GM23338 (cell line): ENCODE measurements around the gene POLR3E. TPM values are rescaled to one million over a fixed set of nuclear protein-coding genes. Genes with fewer than 3 reads are reported as not detected.
A peak's percentile ranks its signal among the peaks of the same experiment; 100 is the strongest.

ENCODE experiments used
- ATAC-seq: fragments of 200-7000 bp; cut with Tn5 transposase; 3 replicates; pipeline ENCODE4 v1.9.1; 2020
- DNase-seq: peaks from one replicate; pipeline ENCODE4 v3.0.0-alpha.2; 2015; ENCODE audit warnings: low spot score
- H2AFZ ChIP-seq: fragments of 200-600 bp; sonication (generic); 2 replicates; pipeline ENCODE4 v1.8.0; 2016; ENCODE audit warnings: antibody characterized with exemption, mild to moderate bottlenecking, moderate library complexity
- H3F3A ChIP-seq: fragments of 200-600 bp; sonication (generic); replicated peaks from 2 replicates; pipeline ENCODE4 v1.8.0; 2017; ENCODE audit warnings: antibody characterized with exemption, mixed run types, low read depth
- H3K27ac ChIP-seq: fragments of 200-600 bp; sonication (generic); 2 replicates; pipeline ENCODE4 v1.6.1; 2016; ENCODE audit warnings: low read depth
- H3K27me3 ChIP-seq: fragments of 200-600 bp; sonication (generic); 2 replicates; pipeline ENCODE4 v1.8.0; 2016; ENCODE audit warnings: mild to moderate bottlenecking, mixed run types, moderate library complexity; ENCODE audit not compliant: insufficient read depth
- H3K36me3 ChIP-seq: fragments of 200-600 bp; sonication (generic); 2 replicates; pipeline ENCODE4 v1.8.0; 2016; ENCODE audit warnings: mild to moderate bottlenecking; ENCODE audit not compliant: insufficient read depth
- H3K4me1 ChIP-seq: fragments of 200-600 bp; sonication (generic); 2 replicates; pipeline ENCODE4 v1.8.0; 2016; ENCODE audit warnings: mild to moderate bottlenecking, moderate library complexity; ENCODE audit not compliant: insufficient read depth
- H3K4me2 ChIP-seq: fragments of 200-600 bp; sonication (generic); 2 replicates; pipeline ENCODE4 v1.7.1; 2017; ENCODE audit warnings: mixed run types
- H3K4me3 ChIP-seq: fragments of 200-600 bp; sonication (generic); 2 replicates; pipeline ENCODE4 v1.6.1; 2016; ENCODE audit warnings: mixed run types
- H3K79me2 ChIP-seq: fragments of 200-600 bp; sonication (generic); replicated peaks from 2 replicates; pipeline ENCODE4 v1.8.0; 2017; ENCODE audit warnings: mild to moderate bottlenecking; ENCODE audit not compliant: insufficient read depth
- H3K9me2 ChIP-seq: fragments of 200-600 bp; sonication (generic); 2 replicates; pipeline ENCODE4 v1.8.0; 2017; ENCODE audit not compliant: insufficient read depth
- H4K20me1 ChIP-seq: fragments of 200-600 bp; sonication (generic); replicated peaks from 2 replicates; pipeline ENCODE4 v1.8.0; 2017; ENCODE audit warnings: mild to moderate bottlenecking; ENCODE audit not compliant: insufficient read depth
- H3K27ac Mint-ChIP-seq: 2 replicates; pipeline ENCODE4 v1.8.0; 2020; ENCODE audit warnings: inconsistent platforms, mild to moderate bottlenecking, moderate library complexity, mixed read lengths
- H3K27me3 Mint-ChIP-seq: 3 replicates; pipeline ENCODE4 v1.8.0; 2022; ENCODE audit warnings: low read depth, mild to moderate bottlenecking, moderate library complexity, mixed read lengths, inconsistent platforms; ENCODE audit not compliant: insufficient read depth, poor library complexity
- H3K36me3 Mint-ChIP-seq: 3 replicates; pipeline ENCODE4 v1.8.0; 2021; ENCODE audit warnings: low read depth, mild to moderate bottlenecking, inconsistent platforms, moderate library complexity, mixed read lengths
- H3K4me1 Mint-ChIP-seq: 3 replicates; pipeline ENCODE4 v1.8.0; 2020; ENCODE audit warnings: mild to moderate bottlenecking, inconsistent platforms, mixed read lengths
- H3K4me3 Mint-ChIP-seq: 3 replicates; pipeline ENCODE4 v1.8.0; 2021; ENCODE audit warnings: moderate library complexity, mild to moderate bottlenecking, inconsistent platforms, mixed read lengths
- H3K9me3 Mint-ChIP-seq: 3 replicates; pipeline ENCODE4 v1.8.0; 2020; ENCODE audit warnings: moderate library complexity, mild to moderate bottlenecking, inconsistent platforms, mixed read lengths
- CREB1 ChIP-seq: fragments of 250-450 bp; sonication (Bioruptor Pico); IDR thresholded peaks from 2 replicates; pipeline ENCODE4 v1.5.0; 2020; ENCODE audit warnings: low read depth, mild to moderate bottlenecking, moderate library complexity
- CTCF ChIP-seq, 2 experiments: fragments of 200-600 bp in 1 of 2; sonication (generic) in 1 of 2; conservative IDR thresholded peaks; 2 replicates each; pipeline versions ENCODE4 v1.5.1 to v1.6.1; 2016 to 2017; ENCODE audit warnings: antibody characterized with exemption in 2 of 2, low read depth in 2 of 2, mild to moderate bottlenecking in 2 of 2, moderate library complexity in 1 of 2
- ETS1 ChIP-seq: IDR thresholded peaks from 2 replicates; pipeline ENCODE4 v1.6.1; 2016; ENCODE audit warnings: antibody characterized with exemption
- EZH2 ChIP-seq: fragments of 200-600 bp; sonication (generic); IDR thresholded peaks from one replicate; pipeline ENCODE4 v1.8.0; 2017; ENCODE audit warnings: antibody characterized with exemption, mild to moderate bottlenecking, low read depth; ENCODE audit not compliant: unreplicated experiment
- EZH2phosphoT487 ChIP-seq: fragments of 200-600 bp; sonication (generic); IDR thresholded peaks from one replicate; pipeline ENCODE4 v1.8.1; 2018; ENCODE audit warnings: antibody characterized with exemption; ENCODE audit not compliant: unreplicated experiment
- JUNB ChIP-seq: IDR thresholded peaks from one replicate; pipeline ENCODE4 v1.6.1; 2016; ENCODE audit warnings: antibody characterized with exemption; ENCODE audit not compliant: unreplicated experiment
- POLR2AphosphoS5 ChIP-seq: IDR thresholded peaks from 2 replicates; pipeline ENCODE4 v1.6.1; 2016; ENCODE audit warnings: antibody characterized with exemption, low read depth
- STAT1 ChIP-seq: IDR thresholded peaks from one replicate; pipeline ENCODE4 v1.6.1; 2016; ENCODE audit warnings: antibody characterized with exemption; ENCODE audit not compliant: unreplicated experiment
- ZNF114 ChIP-seq: fragments of 250-450 bp; sonication (Bioruptor Pico); IDR thresholded peaks from 2 replicates; pipeline ENCODE4 v1.5.0; 2020; ENCODE audit warnings: mild to moderate bottlenecking, moderate library complexity
- ZNF331 ChIP-seq: fragments of 250-450 bp; sonication (Bioruptor Pico); IDR thresholded peaks from 2 replicates; pipeline ENCODE4 v1.5.0; 2020; ENCODE audit warnings: low read depth, mild to moderate bottlenecking, moderate library complexity
- polyA plus RNA-seq: library from polyadenylated mRNA; unstranded; fragments of >200 nt; fragmentation: Nextera tagmentation; extraction: Ambion mirVana; gene quantifications from 2 replicates; pipeline ENCODE4 v1.2.1, GENCODE V29; 2016
- total RNA-seq: library from RNA; depleted of rRNA; stranded (reverse); fragments of >200 nt; shearing (Covaris generic); gene quantifications from 2 replicates; pipeline ENCODE4 v1.2.3, GENCODE V29; 2014
- TF ChIP-seq, protein P1 (sequence below): IDR thresholded peaks from one replicate; pipeline ENCODE4 v1.6.1; 2018; ENCODE audit warnings: antibody characterized with exemption; ENCODE audit not compliant: unreplicated experiment

The POLR3E gene
- total and polyA plus RNA-seq, 2 experiments from 2014 or later: 62.7 to 141 TPM

DNA sequence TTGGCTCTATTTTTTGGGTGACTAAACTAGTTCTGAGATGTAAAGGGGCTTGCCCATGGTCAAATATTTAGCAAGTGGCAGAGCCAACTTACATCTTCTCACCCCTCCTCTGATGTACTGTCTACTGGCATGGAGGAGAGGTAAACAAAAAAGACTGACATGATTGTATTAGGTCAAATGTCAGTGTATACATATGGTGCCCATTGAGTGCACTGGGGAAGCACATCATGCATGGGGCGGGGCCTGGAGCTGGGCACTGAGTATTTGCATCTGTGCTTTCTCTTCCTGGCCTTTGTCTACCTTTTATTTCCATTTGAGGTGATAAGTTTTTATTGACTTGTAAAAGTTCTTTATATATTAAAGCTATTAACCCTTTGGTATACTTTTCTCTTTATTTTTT, 22.3 kb upstream of the POLR3E start:
- Histone ChIP-seq H3K27ac (no peak overlapping the region), H3K4me1 (peaks cover 6% of the 10 kb centered on the region; the same call in 1 of the 2 replicates), H3K4me3 (no peak overlapping the region), H2AFZ (no peak overlapping the region), H3K4me2 (no peak overlapping the region), H3F3A (peaks cover 12% of the 10 kb centered on the region), H3K79me2 (no peaks in the 10 kb centered on the region), H3K27me3 (no peaks in the 10 kb centered on the region), H4K20me1 (peaks cover 3% of the 10 kb centered on the region; the same call in 1 of the 2 replicates), H3K9me2 (no peaks in the 10 kb centered on the region), H3K36me3 (peaks cover 16% of the 10 kb centered on the region; the same call in 1 of the 2 replicates)
- H3K36me3 Mint-ChIP-seq: peaks cover 25% of the 10 kb centered on the region
- no peak overlapping the region for H3K27ac Mint-ChIP-seq
- H3K4me3 Mint-ChIP-seq: no peak overlapping the region
- peaks cover 8% of the 10 kb centered on the region for H3K4me1 Mint-ChIP-seq
- peaks cover under 1% of the 10 kb centered on the region for H3K27me3 Mint-ChIP-seq
- ATAC-seq: no peak
- no peak for DNase-seq
- no peaks in the 10 kb centered on the region for H3K9me3 Mint-ChIP-seq
- TF ChIP-seq JUNB (no peak), POLR2AphosphoS5 (no peak), CTCF (conservative IDR thresholded peaks at IDR 0.05; ENCODE audit: low read depth in 2 of 2) (no peak), EZH2phosphoT487 (no peak), ZNF331 (CRISPR knock-in tag) (no peak), CREB1 (CRISPR knock-in tag) (no peak), ZNF114 (no peak), STAT1 (no peak)
- TF ChIP-seq, protein P1, sequence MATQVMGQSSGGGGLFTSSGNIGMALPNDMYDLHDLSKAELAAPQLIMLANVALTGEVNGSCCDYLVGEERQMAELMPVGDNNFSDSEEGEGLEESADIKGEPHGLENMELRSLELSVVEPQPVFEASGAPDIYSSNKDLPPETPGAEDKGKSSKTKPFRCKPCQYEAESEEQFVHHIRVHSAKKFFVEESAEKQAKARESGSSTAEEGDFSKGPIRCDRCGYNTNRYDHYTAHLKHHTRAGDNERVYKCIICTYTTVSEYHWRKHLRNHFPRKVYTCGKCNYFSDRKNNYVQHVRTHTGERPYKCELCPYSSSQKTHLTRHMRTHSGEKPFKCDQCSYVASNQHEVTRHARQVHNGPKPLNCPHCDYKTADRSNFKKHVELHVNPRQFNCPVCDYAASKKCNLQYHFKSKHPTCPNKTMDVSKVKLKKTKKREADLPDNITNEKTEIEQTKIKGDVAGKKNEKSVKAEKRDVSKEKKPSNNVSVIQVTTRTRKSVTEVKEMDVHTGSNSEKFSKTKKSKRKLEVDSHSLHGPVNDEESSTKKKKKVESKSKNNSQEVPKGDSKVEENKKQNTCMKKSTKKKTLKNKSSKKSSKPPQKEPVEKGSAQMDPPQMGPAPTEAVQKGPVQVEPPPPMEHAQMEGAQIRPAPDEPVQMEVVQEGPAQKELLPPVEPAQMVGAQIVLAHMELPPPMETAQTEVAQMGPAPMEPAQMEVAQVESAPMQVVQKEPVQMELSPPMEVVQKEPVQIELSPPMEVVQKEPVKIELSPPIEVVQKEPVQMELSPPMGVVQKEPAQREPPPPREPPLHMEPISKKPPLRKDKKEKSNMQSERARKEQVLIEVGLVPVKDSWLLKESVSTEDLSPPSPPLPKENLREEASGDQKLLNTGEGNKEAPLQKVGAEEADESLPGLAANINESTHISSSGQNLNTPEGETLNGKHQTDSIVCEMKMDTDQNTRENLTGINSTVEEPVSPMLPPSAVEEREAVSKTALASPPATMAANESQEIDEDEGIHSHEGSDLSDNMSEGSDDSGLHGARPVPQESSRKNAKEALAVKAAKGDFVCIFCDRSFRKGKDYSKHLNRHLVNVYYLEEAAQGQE: no peak

DNA sequence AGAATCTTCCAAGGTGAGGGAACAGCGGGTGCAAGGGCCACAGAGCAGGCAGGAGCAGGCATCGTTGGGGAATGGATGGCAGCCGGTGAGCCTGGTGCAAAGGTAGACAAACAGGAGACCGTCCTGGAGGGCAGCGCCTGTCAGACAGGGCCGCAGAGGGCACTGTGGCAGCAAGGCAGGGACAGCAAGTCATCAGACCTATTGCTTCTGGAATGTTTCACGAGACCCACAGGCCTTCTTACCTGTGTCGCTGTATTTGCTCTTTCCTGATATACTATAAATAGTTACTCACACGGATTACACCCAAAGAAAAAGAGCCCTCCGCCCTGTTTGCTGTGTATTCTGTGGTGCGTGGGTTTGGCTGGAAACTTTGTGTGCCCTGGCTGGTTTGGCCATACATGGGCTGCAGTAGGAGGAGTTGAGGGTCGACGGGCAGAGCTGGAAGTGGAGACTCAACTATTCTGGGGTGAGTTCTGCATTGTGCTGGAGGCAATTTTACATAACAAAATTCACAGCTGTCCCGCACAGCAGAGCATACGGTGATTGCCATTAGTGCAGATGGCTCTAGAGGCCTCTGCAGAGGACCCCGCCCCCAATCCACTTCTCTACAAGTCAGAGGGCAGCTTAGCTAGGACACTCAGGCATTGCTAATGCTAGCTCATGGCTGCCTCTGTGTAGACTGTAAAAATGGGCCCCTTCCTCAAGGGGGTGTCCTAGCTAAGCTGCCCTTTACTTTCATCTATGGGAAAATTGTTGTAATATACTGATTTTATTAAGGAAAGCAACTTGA, 18.6 kb upstream of the POLR3E start:
- H3K27ac Mint-ChIP-seq: peak overlapping the region; percentile 62
- peak; percentile 72 for DNase-seq
- TF ChIP-seq ETS1 (no peak), JUNB (no peak), EZH2 (no peak)

More for the DNA sequence above, 18.6 kb upstream of the POLR3E start:
- peak; percentile 93 for ATAC-seq
- no peaks in the 10 kb centered on the region for H3K79me2 ChIP-seq
- H3F3A ChIP-seq: peaks cover 12% of the 10 kb centered on the region
- Mint-ChIP-seq H3K27me3 (no peaks in the 10 kb centered on the region), H3K36me3 (peaks cover 42% of the 10 kb centered on the region), H3K9me3 (peaks cover 6% of the 10 kb centered on the region; the same call in 2 of the 3 replicates), H3K4me1 (peaks cover 8% of the 10 kb centered on the region), H3K4me3 (no peak overlapping the region)
- H4K20me1 ChIP-seq: no peaks in the 10 kb centered on the region; the same call in 1 of the 2 replicates
- no peak overlapping the region for H3K4me3 ChIP-seq
- H3K4me1 ChIP-seq: peaks cover 6% of the 10 kb centered on the region; the same call in 1 of the 2 replicates
- H3K4me2 ChIP-seq: peak overlapping the region; percentile 42; the same call in 1 of the 2 replicates
- H3K27ac ChIP-seq: peak overlapping the region; percentile 85; the same call in 1 of the 2 replicates
- no peak overlapping the region for H2AFZ ChIP-seq
- H3K9me2 ChIP-seq: no peaks in the 10 kb centered on the region
- peaks cover 27% of the 10 kb centered on the region for H3K36me3 ChIP-seq
- no peaks in the 10 kb centered on the region for H3K27me3 ChIP-seq
